ENCODE measurements around the gene HES5. TPM values are rescaled to one million over a fixed set of nuclear protein-coding genes. Genes with fewer than 3 reads are reported as not detected.

Gene HES5
- total RNA-seq, 1 experiment from 2014 or later: not detected

DNA sequence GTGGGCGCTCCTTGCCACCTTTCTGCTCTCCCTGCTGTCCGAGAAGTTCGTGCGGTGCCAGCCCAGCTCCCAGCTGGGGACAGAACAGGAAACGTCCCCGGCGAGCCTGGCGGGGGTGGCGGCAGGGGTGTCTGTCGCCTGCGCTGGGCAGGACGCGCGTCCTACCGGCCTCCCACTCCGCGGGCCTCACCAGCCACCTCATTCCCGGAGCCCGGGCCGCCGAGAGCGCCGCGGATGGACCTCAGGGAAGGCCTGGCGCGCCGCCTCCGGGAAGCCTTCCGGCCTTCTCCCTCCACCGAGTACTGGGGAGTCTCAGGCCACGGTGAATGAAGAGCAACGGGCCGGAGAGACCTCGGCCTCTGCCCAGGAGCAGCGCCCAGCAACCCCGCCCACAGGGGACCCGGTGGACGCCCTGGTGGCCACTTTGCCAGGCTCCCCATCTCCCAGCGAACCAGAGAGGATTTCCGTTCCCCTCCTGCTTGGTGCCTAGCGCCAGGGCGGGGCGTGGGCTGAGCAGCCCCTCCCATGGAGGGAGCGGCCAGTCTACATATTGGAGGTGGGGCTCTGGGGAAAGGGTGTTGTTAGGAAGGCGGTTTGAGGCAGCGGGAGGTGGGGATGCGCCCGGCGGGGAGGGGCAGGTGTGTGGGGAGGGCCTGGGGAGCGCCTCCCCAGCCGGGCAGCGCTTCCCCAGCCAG is 16.6 kb upstream of the HES5 start:
- Histone ChIP-seq H3K4me1 (replicated peaks) (peaks cover 40% of the 10 kb centered on the region), H3K9me3 (replicated peaks) (no peaks in the 10 kb centered on the region), H3K4me3 (peak overlapping the region; percentile 39), H3K27me3 (replicated peaks) (no peaks in the 10 kb centered on the region), H3K27ac (peak overlapping the region; percentile 2; the same call in 1 of the 2 replicates), H3K36me3 (no peaks in the 10 kb centered on the region)
- DNase-seq (ENCODE audit: low read depth in 1 of 2, low spot score in 2 of 2): peak; percentile 61 to 80

DNA sequence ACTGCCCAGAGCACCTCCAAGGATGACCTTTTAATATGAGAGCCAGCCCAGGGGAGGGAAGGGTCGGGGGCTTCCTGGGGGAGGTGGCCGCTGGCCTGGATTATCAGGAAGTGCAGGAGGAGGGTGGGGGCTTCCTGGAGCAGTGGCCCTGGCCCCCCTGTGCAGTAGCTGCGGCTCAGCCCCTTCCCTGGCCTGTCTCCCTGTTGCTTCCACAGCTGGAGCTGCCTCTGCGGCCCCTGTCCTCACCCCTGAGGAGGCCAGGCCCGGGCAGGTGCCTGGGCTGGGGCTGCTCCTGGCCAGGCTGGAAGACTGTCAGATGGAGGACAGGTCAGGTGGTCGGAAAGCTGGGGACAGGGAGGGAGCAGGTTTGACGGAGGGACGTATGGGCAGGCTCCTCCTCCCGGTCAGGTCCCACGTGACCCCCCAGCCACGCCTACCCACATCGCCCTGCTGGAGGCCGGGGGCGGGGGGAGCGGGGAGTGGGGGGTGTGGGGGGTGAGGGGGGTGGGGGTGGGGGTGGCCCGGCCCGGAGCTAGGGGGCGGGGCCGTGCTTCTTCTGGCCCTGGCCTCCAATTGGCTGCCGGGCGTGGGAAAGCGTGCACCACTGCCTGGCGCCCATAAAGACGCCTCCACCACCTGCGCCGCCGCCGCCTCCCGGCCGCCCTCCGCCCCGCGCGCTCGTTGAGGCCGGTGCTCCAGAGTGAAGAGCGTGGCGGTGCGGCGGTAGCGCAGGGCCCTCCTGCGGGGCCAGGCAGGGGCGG is 15.9 kb upstream of the HES5 start:
- Histone ChIP-seq H3K27me3 (replicated peaks) (no peaks in the 10 kb centered on the region), H3K4me3 (peak overlapping the region; percentile 39), H3K27ac (peak overlapping the region; percentile 2; the same call in 1 of the 2 replicates), H3K9me3 (replicated peaks) (no peaks in the 10 kb centered on the region), H3K36me3 (no peaks in the 10 kb centered on the region), H3K4me1 (replicated peaks) (peaks cover 40% of the 10 kb centered on the region)
- DNase-seq (ENCODE audit: low read depth in 1 of 2, low spot score in 2 of 2): peak in 1 of 2 experiments; percentile 86

DNA sequence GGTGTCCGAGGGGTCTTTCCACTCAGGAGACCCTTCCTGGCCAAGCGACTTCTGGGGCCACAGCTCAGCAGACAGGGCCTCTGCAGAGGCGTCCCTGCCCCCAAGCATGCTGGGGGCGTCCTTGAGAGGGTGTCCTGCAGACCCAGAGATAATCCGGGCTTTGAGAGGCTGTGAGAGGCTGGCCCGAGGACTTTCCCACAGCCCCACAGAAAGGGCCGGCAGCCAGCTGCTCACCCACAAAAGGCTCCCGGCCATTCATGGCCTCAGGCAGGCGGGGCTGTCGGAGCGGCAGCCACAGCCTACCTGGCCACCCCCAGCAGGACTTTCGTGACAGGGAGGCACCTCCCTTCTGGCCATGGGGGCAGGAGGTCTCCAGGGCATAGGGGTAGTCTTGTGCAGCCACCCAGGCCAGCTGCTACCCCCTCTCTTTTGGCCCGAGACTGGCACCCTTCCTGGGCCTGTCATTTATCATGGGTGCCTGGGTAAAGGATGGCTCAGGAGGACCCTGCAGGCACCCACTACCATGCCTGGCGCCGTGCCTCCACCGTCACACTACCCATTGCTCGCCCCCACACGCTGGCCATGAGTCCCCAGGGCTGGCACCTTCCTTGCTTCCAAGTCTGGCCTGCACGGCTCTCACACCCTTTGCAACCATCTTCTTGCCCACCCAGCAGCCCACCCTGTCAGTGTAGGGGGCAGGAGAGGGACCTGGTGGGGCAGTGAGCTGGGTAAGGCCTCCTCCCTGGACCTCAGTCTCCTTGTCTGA is 15.0 kb upstream of the HES5 start:
- H3K4me1 ChIP-seq (replicated peaks): peaks cover 40% of the 10 kb centered on the region
- no peaks in the 10 kb centered on the region for H3K27me3 ChIP-seq (replicated peaks)
- H3K36me3 ChIP-seq: no peaks in the 10 kb centered on the region
- DNase-seq (ENCODE audit: low read depth in 1 of 2, low spot score in 2 of 2): no peak
- no peaks in the 10 kb centered on the region for H3K9me3 ChIP-seq (replicated peaks)
- no peak overlapping the region for H3K27ac ChIP-seq
- H3K4me3 ChIP-seq: no peak overlapping the region

DNA sequence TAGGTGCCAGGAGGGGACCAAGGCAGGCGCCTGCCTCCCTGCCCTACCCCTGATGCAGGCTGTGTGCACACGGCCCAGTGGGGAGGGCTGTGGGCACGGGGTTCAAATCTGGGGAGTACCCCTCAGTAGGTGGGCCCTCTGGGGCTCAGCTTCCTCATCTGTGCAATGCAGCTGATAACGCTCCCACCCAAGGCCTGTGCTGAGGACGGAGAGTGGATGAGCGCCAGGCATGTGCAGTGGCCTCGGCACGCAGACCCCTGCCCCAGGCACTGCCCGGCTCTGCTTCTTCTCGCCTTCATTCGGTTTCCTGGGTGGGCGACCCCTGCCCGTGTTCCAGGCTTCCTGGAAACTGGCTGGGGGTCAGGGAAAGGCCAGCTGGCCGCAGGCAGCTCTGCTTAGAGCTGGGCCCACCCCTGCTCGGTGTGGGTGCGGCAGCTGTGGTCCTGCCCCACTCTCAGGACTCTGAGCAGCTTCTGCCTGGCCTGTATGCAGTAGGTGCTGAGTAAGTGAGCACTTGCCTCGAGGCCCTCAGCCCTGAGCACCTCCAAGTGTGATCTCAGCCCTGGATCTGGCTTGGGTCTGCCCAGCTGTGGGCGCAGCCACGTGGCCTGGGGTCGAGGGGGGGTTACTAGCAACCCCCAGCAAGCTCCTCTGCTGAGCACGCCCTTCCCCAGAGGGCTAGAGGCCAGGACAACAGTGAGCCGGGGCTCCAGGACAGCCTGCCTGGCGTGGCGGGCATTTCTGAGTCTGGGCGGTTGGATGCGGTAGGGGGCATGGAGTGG is 14.2 kb upstream of the HES5 start:
- no peak for DNase-seq (ENCODE audit: low read depth in 1 of 2, low spot score in 2 of 2)
- Histone ChIP-seq H3K4me3 (no peak overlapping the region), H3K36me3 (no peaks in the 10 kb centered on the region), H3K4me1 (replicated peaks) (peaks cover 40% of the 10 kb centered on the region), H3K27me3 (replicated peaks) (no peaks in the 10 kb centered on the region), H3K27ac (no peak overlapping the region), H3K9me3 (replicated peaks) (no peaks in the 10 kb centered on the region)

DNA sequence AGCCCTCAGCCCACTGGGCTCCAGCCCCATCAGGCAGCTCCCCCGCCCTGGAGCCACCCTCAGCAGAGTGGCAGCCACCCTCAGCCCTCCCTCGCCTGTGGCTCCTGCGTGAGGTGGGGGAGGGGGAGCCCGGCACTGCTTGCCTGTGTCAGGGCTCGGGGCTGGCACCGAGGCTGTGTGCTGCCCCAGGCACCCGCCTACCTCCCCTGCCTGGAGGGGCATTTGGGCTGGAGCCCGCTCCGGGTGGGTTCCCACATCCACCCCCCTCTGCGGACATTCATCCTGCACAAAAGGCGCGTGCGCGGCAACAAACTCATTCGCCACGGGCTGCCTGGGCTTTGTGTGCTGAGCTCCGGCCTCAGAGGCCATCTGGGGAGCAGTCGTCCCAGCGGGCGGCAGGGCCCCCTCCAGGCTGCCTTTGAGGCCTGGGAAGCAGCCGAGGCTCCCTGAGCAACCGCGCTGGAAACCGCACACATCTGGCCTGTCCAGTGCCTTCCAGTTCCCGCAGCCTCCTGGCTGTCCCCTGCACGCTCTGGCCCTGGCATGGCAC is 13.6 kb upstream of the HES5 start:
- H3K27me3 ChIP-seq (replicated peaks): no peaks in the 10 kb centered on the region
- peaks cover 34% of the 10 kb centered on the region for H3K4me1 ChIP-seq (replicated peaks)
- DNase-seq (ENCODE audit: low read depth in 1 of 2, low spot score in 2 of 2): no peak
- no peaks in the 10 kb centered on the region for H3K9me3 ChIP-seq (replicated peaks)
- H3K4me3 ChIP-seq: no peak overlapping the region
- H3K27ac ChIP-seq: no peak overlapping the region
- H3K36me3 ChIP-seq: no peaks in the 10 kb centered on the region

DNA sequence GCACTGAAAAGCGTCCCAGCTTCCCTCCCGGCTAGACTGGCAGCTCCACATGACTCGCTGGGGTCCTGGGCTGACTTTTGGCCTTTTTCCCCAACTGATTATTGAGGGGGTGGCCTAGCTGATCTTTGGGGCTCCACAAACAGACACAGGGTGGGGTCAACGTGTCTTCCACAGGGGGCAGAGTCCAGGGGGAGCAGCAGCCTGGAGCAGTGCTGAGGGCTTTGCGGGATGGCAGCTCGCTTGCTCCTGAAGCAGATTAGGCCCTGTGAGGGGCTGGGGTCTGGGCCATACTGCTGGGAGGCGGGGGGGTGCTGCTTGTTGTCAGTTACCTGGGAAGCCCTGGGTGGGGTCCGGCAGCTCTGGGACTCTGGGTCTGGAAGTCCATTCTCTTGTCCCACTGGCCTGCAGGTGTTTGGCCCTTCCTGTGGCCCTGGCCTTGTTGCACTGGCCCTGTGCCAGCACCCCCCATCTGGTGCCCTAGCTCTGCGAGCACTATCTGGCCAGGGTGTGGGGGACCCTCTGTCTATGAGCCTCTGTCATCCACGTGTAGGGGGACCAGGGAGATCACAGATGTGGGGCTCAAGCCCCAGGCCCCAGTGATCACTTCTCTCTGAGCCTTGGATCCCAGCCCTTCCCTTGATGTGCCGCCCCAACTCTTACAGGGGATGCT is 12.3 kb upstream of the HES5 start:
- Histone ChIP-seq H3K36me3 (no peaks in the 10 kb centered on the region), H3K27ac (no peak overlapping the region), H3K27me3 (replicated peaks) (no peaks in the 10 kb centered on the region), H3K4me1 (replicated peaks) (peaks cover 25% of the 10 kb centered on the region), H3K4me3 (no peak overlapping the region), H3K9me3 (replicated peaks) (no peaks in the 10 kb centered on the region)
- DNase-seq (ENCODE audit: low read depth in 1 of 2, low spot score in 2 of 2): no peak

DNA sequence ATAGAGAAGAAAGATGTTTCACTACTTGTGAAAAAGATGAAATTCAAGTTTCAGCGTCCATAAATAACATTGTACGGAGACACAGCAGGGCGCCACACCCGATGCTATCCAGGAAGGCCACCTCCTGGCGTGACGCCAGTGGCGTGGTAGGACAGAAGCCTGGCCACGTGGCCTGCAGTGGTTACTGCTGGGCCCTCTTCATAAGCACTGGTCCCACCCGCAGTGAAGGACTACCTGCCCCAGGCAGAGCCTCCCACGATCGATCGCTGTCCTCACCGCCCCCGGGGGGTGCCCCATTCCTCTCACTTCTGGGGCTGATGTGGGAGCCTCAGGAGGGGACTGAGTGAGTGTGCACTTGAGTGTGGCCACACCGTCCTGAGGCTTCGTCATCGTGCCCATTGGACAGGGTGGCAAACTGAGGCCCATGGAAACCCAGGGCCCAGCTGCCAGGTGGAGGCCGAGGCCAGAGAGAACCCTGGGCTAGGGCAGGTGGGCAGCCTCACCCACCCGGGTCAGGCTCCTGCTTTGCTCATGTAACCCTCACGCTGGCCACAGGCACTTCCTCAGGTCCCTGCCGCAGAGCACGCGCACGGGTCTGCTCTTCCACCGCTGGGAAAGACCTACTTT is 11.7 kb upstream of the HES5 start:
- peaks cover 19% of the 10 kb centered on the region for H3K4me1 ChIP-seq (replicated peaks)
- H3K27ac ChIP-seq: no peak overlapping the region
- H3K36me3 ChIP-seq: no peaks in the 10 kb centered on the region
- no peaks in the 10 kb centered on the region for H3K9me3 ChIP-seq (replicated peaks)
- no peak for DNase-seq (ENCODE audit: low read depth in 1 of 2, low spot score in 2 of 2)
- no peaks in the 10 kb centered on the region for H3K27me3 ChIP-seq (replicated peaks)
- no peak overlapping the region for H3K4me3 ChIP-seq

DNA sequence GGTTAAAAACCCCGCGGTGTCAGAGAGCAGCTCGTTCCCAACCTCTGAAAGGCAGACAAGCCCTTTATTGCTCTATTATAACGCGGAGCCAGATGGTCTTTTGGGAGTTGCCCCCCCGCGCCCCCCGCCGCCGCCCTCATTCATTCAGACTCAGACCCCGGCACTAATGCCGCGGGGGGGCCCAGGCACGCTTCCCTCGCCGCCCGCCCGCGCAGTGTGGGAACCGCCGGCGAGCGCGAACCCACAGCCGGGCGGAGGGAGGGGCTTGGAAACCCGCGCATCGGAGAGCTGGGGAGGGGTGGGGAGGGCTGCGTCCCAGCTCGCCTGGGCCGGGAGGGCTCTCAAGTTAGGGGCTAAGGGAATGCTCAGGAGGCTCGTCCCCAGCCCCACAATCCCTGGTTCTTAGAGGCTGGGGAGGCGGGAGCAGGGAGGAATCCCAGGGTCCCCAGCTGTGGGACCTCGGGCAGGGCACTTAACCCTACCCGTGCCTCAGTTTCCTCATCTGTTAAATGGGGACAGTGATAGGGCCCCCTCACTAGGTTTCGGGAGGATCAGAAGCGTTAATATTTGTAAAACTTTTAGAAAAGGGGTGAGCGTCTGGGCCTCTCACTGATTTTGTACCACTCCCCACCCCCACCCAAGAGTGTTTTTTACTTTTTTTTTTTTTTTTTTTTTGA is 10.9 kb upstream of the HES5 start:
- Histone ChIP-seq H3K27me3 (replicated peaks) (no peaks in the 10 kb centered on the region), H3K36me3 (no peaks in the 10 kb centered on the region), H3K27ac (no peak overlapping the region), H3K4me3 (no peak overlapping the region), H3K9me3 (replicated peaks) (no peaks in the 10 kb centered on the region), H3K4me1 (replicated peaks) (peaks cover 13% of the 10 kb centered on the region)
- no peak for DNase-seq (ENCODE audit: low read depth in 1 of 2, low spot score in 2 of 2)

DNA sequence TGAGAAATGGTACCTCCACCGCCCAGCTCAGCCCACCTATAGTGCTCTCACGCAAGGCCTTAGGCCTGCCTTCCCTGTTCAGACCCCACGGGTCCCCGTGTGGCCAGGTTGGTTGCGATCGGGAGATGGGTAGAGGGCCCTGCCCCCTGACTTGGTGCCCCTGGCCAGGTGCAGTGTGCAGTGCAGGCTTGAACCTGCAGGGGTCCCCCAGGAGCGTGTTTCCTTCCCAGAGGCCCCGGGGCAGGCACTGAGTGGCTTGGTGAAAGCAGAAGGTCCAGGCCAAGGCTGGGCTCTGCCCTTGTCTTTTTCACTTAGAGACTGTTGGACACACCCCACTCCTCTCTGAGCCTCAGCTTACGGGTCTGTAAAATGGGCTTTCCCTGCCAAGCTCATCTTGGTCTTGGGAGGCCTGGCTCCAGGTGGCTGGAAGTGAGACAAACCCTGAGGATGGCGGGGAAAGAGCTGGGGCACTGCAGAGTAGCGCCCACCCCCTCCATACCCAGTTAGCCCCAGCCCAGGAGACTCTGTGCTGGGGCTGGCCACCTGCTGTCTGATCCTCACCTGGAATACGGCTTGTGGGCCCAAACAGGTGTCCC is 9.3 kb upstream of the HES5 start:
- H3K27me3 ChIP-seq (replicated peaks): no peaks in the 10 kb centered on the region
- H3K4me3 ChIP-seq: no peak overlapping the region
- H3K36me3 ChIP-seq: no peaks in the 10 kb centered on the region
- no peaks in the 10 kb centered on the region for H3K9me3 ChIP-seq (replicated peaks)
- no peak for DNase-seq (ENCODE audit: low read depth in 1 of 2, low spot score in 2 of 2)
- peaks cover 25% of the 10 kb centered on the region for H3K4me1 ChIP-seq (replicated peaks)
- no peak overlapping the region for H3K27ac ChIP-seq

DNA sequence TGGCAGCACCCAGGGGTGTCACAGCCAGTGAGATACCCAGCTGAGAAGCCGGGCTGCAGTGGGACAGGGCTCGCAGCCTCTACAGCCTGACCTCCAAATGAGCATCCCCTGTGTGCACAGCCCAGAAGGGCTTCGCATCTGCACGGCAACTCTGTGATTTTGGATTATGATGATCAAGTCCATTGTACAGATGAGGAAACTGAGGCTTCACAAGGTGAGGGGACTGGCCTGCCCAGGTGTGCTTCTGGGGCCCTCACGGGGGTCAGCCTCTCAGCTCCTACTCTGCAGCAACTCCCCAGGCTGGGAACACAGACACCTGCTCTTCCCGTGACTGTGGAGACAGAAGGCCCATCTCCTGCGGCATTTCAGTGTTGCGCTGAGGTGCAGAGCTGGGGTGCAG is 8.8 kb upstream of the HES5 start:
- Histone ChIP-seq H3K27me3 (replicated peaks) (no peaks in the 10 kb centered on the region), H3K9me3 (replicated peaks) (no peaks in the 10 kb centered on the region), H3K4me1 (replicated peaks) (peaks cover 23% of the 10 kb centered on the region), H3K36me3 (no peaks in the 10 kb centered on the region), H3K27ac (no peak overlapping the region), H3K4me3 (no peak overlapping the region)
- DNase-seq (ENCODE audit: low read depth in 1 of 2, low spot score in 2 of 2): no peak

DNA sequence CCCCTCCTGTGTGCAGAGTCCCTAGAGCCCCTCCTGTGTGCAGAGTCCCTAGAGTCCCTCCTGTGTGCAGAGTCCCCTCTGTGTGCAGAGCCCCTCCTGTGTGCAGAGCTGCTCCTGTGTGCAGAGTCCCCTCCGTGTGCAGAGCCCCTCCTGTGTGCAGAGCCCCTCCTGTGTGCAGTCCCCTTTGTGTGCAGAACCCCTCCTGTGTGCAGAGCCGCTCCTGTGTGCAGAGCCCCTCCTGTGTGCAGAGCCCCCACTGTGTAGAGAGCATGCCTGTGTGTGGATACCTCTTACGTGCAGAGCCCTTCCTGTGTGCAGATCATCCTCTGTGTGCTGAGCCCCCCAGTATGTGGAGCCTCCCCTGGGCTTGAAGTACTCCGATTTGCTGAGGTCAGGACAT is 8.3 kb upstream of the HES5 start:
- Histone ChIP-seq H3K4me1 (replicated peaks) (peaks cover 23% of the 10 kb centered on the region), H3K27ac (no peak overlapping the region), H3K27me3 (replicated peaks) (no peaks in the 10 kb centered on the region), H3K9me3 (replicated peaks) (no peaks in the 10 kb centered on the region), H3K4me3 (no peak overlapping the region), H3K36me3 (no peaks in the 10 kb centered on the region)
- no peak for DNase-seq (ENCODE audit: low read depth in 1 of 2, low spot score in 2 of 2)

DNA sequence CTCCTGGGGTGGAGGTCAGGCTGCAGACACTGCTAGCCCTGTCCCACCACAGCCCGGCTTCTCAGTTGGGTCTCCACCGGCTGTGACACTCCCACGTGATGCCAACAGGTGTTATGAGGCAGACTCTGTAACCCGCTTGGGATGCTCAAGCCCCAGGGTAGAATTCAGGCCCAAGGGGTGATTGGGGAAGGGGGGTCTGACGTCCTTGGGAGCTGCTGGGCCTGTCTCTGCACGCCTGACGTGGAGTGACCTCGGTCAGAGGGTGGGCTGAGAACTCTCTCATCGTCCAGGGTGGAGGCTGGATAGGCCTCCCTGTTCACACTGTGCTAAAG is 7.7 kb upstream of the HES5 start:
- H3K27me3 ChIP-seq (replicated peaks): no peaks in the 10 kb centered on the region
- peaks cover 29% of the 10 kb centered on the region for H3K4me1 ChIP-seq (replicated peaks)
- H3K4me3 ChIP-seq: no peak overlapping the region
- no peaks in the 10 kb centered on the region for H3K9me3 ChIP-seq (replicated peaks)
- H3K27ac ChIP-seq: no peak overlapping the region
- H3K36me3 ChIP-seq: no peaks in the 10 kb centered on the region
- DNase-seq (ENCODE audit: low read depth in 1 of 2, low spot score in 2 of 2): no peak
